LNCaP clone FGC (cell line): ENCODE measurements around the gene OTUD1.

Experiments used
- DNase-seq: peaks from one replicate; pipeline ENCODE4 v3.0.0-alpha.2; 2011; ENCODE audit warnings: low read depth
- H3K4me3 ChIP-seq: 2 replicates; pipeline ENCODE4 v1.5.1; 2011; ENCODE audit warnings: mild to moderate bottlenecking, low read depth, low read length, control low read depth
- CTCF ChIP-seq: IDR thresholded peaks from 2 replicates; pipeline ENCODE4 v1.5.1; 2012; ENCODE audit warnings: mild to moderate bottlenecking; ENCODE audit not compliant: control insufficient read depth, insufficient read depth; ENCODE audit errors: extremely low read depth

OTUD1 gene

GRCh38 chr10:23437963-23438546, 820 bp upstream of the OTUD1 start:
- no peak for DNase-seq
- peak overlapping the region; percentile 46 for H3K4me3 ChIP-seq
- TF ChIP-seq CTCF = no peak

GRCh38 chr10:23439452-23439960, 631 bp downstream of the OTUD1 start:
- TF ChIP-seq CTCF = no peak
- no peak for DNase-seq
- peak overlapping the region; percentile 64 for H3K4me3 ChIP-seq

- peak overlapping the region; percentile 64 for H3K4me3 ChIP-seq
- no peak for DNase-seq
- TF ChIP-seq CTCF = no peak
These were observed 1.4 kb downstream of the OTUD1 start for GRCh38 chr10:23439961-23440889.

- DNase-seq = no peak
- H3K4me3 ChIP-seq = no peak overlapping the region
- no peak for TF ChIP-seq CTCF
These were observed 2.4 kb downstream of the OTUD1 start for GRCh38 chr10:23441251-23441650.

GRCh38 chr10:23442936-23443335, 4.1 kb downstream of the OTUD1 start:
- TF ChIP-seq CTCF = no peak
- no peak for DNase-seq
- H3K4me3 ChIP-seq = no peak overlapping the region

- H3K4me3 ChIP-seq = no peak overlapping the region
- no peak for TF ChIP-seq CTCF
- DNase-seq = no peak
These were observed 6.7 kb downstream of the OTUD1 start for GRCh38 chr10:23445591-23445990.
